GM12878 (cell line): Measurements from ENCODE around the gene BIN1. TPM values are rescaled to one million over a fixed set of nuclear protein-coding genes. Genes with fewer than 3 reads are reported as not detected.

ENCODE experiments used
- ATAC-seq: fragments of 200-7000 bp; cut with Tn5 transposase; 3 replicates; pipeline ENCODE4 v1.9.1; 2020; ENCODE audit warnings: mild to moderate bottlenecking, moderate library complexity
- BruUV-seq: library from RNA; stranded (reverse); fragments of 400-500 nt; replicated peaks from 2 replicates; lab custom pipeline; 2021; lab: Mats Ljungman, UMichigan
- CTCF ChIA-PET: fragments of 300-600 bp; sonication (Branson Sonifier 250); formaldehyde crosslinking; extraction: SDS; loops from one replicate; lab custom pipeline; 2021; ENCODE audit warnings: inconsistent platforms; lab: Yijun Ruan, JAX
- POLR2A ChIA-PET: fragments of 350-600 bp; formaldehyde crosslinking; extraction: SDS; loops from one replicate; lab custom pipeline; 2021; ENCODE audit warnings: inconsistent platforms; lab: Charles Lee
- RAD21 ChIA-PET: fragments of 300-600 bp; sonication (Branson Sonifier 250); formaldehyde crosslinking; loops from one replicate; lab custom pipeline; 2023; ENCODE audit warnings: antibody characterized with exemption; ENCODE audit not compliant: unreplicated experiment; lab: Charles Lee
- SMC1A ChIA-PET: fragments of 300-600 bp; sonication (Branson Sonifier 250); formaldehyde crosslinking; loops from one replicate; lab custom pipeline; 2023; ENCODE audit not compliant: unreplicated experiment, uncharacterized antibody; lab: Charles Lee
- DNase-seq: peaks from one replicate; pipeline ENCODE4 v3.0.0-alpha.2; 2011; ENCODE audit warnings: low read depth, low spot score
- FAIRE-seq: peaks from 3 replicates; lab custom pipeline; 2011; peaks lifted over from hg19 to GRCh38; lab: Jason Lieb, UNC
- H2AFZ ChIP-seq: 2 replicates; pipeline ENCODE4 v1.6.0; 2011; ENCODE audit warnings: low read depth, low read length, control low read depth; ENCODE audit not compliant: control insufficient read depth
- H3K27ac ChIP-seq: 2 replicates; pipeline ENCODE4 v1.5.1; 2011; ENCODE audit warnings: control low read depth; ENCODE audit not compliant: control insufficient read depth, insufficient read depth
- H3K27me3 ChIP-seq, 2 experiments: replicated peaks in 1 of 2; 2 replicates each; pipeline versions ENCODE4 v1.6.0 to v1.6.1; 2011; ENCODE audit warnings: low read length in 1 of 2; ENCODE audit not compliant: control insufficient read depth in 2 of 2, insufficient read depth in 2 of 2
- H3K36me3 ChIP-seq, 2 experiments: 2 replicates each; pipeline ENCODE4 v1.5.1; 2011; ENCODE audit warnings: low read length in 1 of 2; ENCODE audit not compliant: control insufficient read depth in 2 of 2, insufficient read depth in 2 of 2
- H3K4me1 ChIP-seq: 2 replicates; pipeline ENCODE4 v1.6.1; 2011; ENCODE audit warnings: mild to moderate bottlenecking, low read length, moderate library complexity, mixed read lengths; ENCODE audit not compliant: control insufficient read depth, insufficient read depth
- H3K4me2 ChIP-seq: 2 replicates; pipeline ENCODE4 v1.6.0; 2011; ENCODE audit warnings: control low read depth; ENCODE audit not compliant: control insufficient read depth, insufficient read depth
- H3K4me3 ChIP-seq: fragments of 200-600 bp; sonication (generic); 2 replicates; pipeline ENCODE4 v1.5.1; 2016
- H3K79me2 ChIP-seq: 2 replicates; pipeline ENCODE4 v1.6.0; 2011; ENCODE audit warnings: low read length; ENCODE audit not compliant: control insufficient read depth, insufficient read depth
- H3K9ac ChIP-seq: 2 replicates; pipeline ENCODE4 v1.8.0; 2011; ENCODE audit warnings: low read length, control low read depth, mixed read lengths; ENCODE audit not compliant: control insufficient read depth, insufficient read depth
- H3K9me3 ChIP-seq: replicated peaks from 3 replicates; pipeline ENCODE4 v1.5.1; 2011; ENCODE audit warnings: mild to moderate bottlenecking, low read length; ENCODE audit not compliant: control insufficient read depth, insufficient read depth
- H4K20me1 ChIP-seq: 2 replicates; pipeline ENCODE4 v1.6.0; 2011; ENCODE audit not compliant: control insufficient read depth, insufficient read depth
- CBX3 ChIP-seq: fragments of 200-600 bp; sonication (generic); IDR thresholded peaks from 2 replicates; pipeline ENCODE4 v1.6.1; 2016; ENCODE audit warnings: low read depth, borderline replicate concordance
- MEF2A ChIP-seq: IDR thresholded peaks from 2 replicates; pipeline ENCODE4 v1.6.1; 2011; ENCODE audit warnings: low read depth, mild to moderate bottlenecking, low read length, moderate library complexity; ENCODE audit not compliant: insufficient read depth
- MYB ChIP-seq: fragments of 150-350 bp; IDR thresholded peaks from 2 replicates; pipeline ENCODE4 v1.6.1; 2014; ENCODE audit warnings: mild to moderate bottlenecking, low read depth, low read length, borderline replicate concordance
- WRNIP1 ChIP-seq: IDR thresholded peaks from 2 replicates; pipeline ENCODE4 v1.6.1; 2011; ENCODE audit warnings: low read depth, low read length, improper control_type of control experiment, borderline replicate concordance
- ZNF622 ChIP-seq: fragments of 450-650 bp; IDR thresholded peaks from 2 replicates; pipeline ENCODE4 v1.6.1; 2017; ENCODE audit warnings: mild to moderate bottlenecking, inconsistent platforms
- WGBS: methylation state at CpG from one replicate; pipeline ENCODE4 v1.1.6; 2016; ENCODE audit warnings: low lambda C conversion rate; ENCODE audit not compliant: insufficient replicate concordance, insufficient coverage; ENCODE audit errors: missing lambda C conversion rate; 5-methylcytosine and 5-hydroxymethylcytosine counted together
- in situ Hi-C: fragments of 300-500 bp; cut with MboI; formaldehyde crosslinking; loops from 9 replicates; pipeline ENCODE4 v1.14.3; 2018; ENCODE audit warnings: mixed read lengths
- intact Hi-C: fragments of 100-400 bp; cut with micrococcal nuclease; formaldehyde crosslinking; loops from one replicate; pipeline ENCODE4 v1.14.2; 2022; ENCODE audit not compliant: unreplicated experiment
- polyA plus RNA-seq, 11 experiments: library from polyadenylated mRNA; depleted of rRNA in 4 of 11; unstranded in 6 of 11; stranded (reverse) in 5 of 11; fragments of >200 nt; fragmentation: Nextera tagmentation in 4 of 11; fragmentation: Illumina TruSeq in 1 of 11; extraction: Ambion mirVana in 4 of 11; extraction: Trizol in 1 of 11; gene quantifications; 1 replicate in 1 of 11; 2 replicates in 10 of 11; pipeline versions ENCODE4 v1.2.1 to v1.2.3, GENCODE V29; 2011 to 2016; ENCODE audit warnings: inconsistent platforms in 2 of 11, missing spikeins in 2 of 11, low read depth in 1 of 11
- total RNA-seq, 4 experiments: library from RNA; depleted of rRNA in 3 of 4; stranded (reverse); fragments of >200 nt in 3 of 4; fragmentation: Illumina TruSeq in 1 of 4; extraction: Trizol in 1 of 4; gene quantifications; 2 replicates each; pipeline versions ENCODE4 v1.2.1 to v1.2.3, GENCODE V29; 2013 to 2021
- TF ChIP-seq, protein P1 (sequence below): fragments of 450-650 bp; IDR thresholded peaks from 2 replicates; pipeline ENCODE4 v1.6.1; 2017; ENCODE audit warnings: mild to moderate bottlenecking, moderate library complexity

Gene BIN1
- total and polyA plus RNA-seq, 10 of the 15 experiments (the other 5 are each of a cell fraction or from before 2014, with no cell fraction given), result 0.32 to 21.3 (median 11.2) TPM

DNA sequence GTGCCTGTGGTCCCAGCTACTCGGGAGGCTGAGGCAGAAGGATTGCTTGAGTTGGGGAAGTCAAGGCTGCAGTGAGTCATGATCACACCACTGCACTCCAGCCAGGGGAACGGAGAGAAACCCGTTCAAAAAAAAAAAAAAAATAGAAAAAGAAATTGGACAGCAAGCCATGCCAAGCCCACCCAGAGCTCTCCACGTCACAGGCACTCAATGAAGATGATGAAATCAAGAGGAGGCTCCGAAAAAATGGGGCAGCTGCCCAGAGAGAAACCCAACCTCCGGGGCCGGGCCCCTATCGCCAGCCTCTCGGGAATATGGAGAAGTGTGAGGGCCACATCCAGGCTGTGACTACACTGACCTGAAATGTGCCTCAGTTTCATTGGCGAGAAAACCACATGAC is 40.0 kb downstream of the BIN1 start:
- TF ChIP-seq MEF2A (no peak), CBX3 (no peak), WRNIP1 (no peak), MYB (no peak), ZNF622 (no peak)
- TF ChIP-seq, protein P1, sequence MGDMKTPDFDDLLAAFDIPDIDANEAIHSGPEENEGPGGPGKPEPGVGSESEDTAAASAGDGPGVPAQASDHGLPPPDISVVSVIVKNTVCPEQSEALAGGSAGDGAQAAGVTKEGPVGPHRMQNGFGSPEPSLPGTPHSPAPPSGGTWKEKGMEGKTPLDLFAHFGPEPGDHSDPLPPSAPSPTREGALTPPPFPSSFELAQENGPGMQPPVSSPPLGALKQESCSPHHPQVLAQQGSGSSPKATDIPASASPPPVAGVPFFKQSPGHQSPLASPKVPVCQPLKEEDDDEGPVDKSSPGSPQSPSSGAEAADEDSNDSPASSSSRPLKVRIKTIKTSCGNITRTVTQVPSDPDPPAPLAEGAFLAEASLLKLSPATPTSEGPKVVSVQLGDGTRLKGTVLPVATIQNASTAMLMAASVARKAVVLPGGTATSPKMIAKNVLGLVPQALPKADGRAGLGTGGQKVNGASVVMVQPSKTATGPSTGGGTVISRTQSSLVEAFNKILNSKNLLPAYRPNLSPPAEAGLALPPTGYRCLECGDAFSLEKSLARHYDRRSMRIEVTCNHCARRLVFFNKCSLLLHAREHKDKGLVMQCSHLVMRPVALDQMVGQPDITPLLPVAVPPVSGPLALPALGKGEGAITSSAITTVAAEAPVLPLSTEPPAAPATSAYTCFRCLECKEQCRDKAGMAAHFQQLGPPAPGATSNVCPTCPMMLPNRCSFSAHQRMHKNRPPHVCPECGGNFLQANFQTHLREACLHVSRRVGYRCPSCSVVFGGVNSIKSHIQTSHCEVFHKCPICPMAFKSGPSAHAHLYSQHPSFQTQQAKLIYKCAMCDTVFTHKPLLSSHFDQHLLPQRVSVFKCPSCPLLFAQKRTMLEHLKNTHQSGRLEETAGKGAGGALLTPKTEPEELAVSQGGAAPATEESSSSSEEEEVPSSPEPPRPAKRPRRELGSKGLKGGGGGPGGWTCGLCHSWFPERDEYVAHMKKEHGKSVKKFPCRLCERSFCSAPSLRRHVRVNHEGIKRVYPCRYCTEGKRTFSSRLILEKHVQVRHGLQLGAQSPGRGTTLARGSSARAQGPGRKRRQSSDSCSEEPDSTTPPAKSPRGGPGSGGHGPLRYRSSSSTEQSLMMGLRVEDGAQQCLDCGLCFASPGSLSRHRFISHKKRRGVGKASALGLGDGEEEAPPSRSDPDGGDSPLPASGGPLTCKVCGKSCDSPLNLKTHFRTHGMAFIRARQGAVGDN, result no peak
- TF ChIP-seq, all 136 proteins: peak for 0
- no peak for FAIRE-seq
- in situ Hi-C loops, result no loop called here
- H3K4me1 ChIP-seq, result peaks cover 11% of the 10 kb centered on the region
- no peak for ATAC-seq
- no peak overlapping the region for H3K4me3 ChIP-seq
- intact Hi-C loops, result loop anchor here (5.0 kb wide), 2 partner anchors 90 to 105 kb away; no protein-coding TSS in a partner anchor
- POLR2A ChIA-PET, result no interaction called here
- no peaks in the 10 kb centered on the region for H3K9me3 ChIP-seq
- no peak overlapping the region for H2AFZ ChIP-seq
- RAD21 ChIA-PET, result interaction anchor here (1.5 to 2.6 kb wide), 2 partner anchors 14 to 39 kb away, joined by 9 to 22 read pairs; partner anchors contain the start of gene BIN1
- no peaks in the 10 kb centered on the region for H3K79me2 ChIP-seq
- DNase-seq, result no peak
- no peak overlapping the region for H3K4me2 ChIP-seq
- no peak overlapping the region for H3K27ac ChIP-seq
- no TSS peak for BruUV-seq
- no peaks in the 10 kb centered on the region for H3K27me3 ChIP-seq
- CTCF ChIA-PET, result interaction anchor here (0.9 to 4.1 kb wide), 3 partner anchors 40 to 106 kb away, joined by 3 to 35 read pairs (median 5); no protein-coding TSS in a partner anchor
- no peaks in the 10 kb centered on the region; a peak in 1 of 4 replicates for H3K36me3 ChIP-seq
- H3K9ac ChIP-seq, result no peak overlapping the region
- SMC1A ChIA-PET, result interaction anchor here (1.2 to 2.2 kb wide), 2 partner anchors 13 to 18 kb away, joined by 7 to 14 read pairs; no protein-coding TSS in a partner anchor
- 68% methylated on average over 8 of the region's 10 CpGs for WGBS
- H4K20me1 ChIP-seq, result no peaks in the 10 kb centered on the region
